Heart left ventricle (tissue), 16 donors: Measurements from ENCODE around the gene CFAP52. TPM values are rescaled to one million over a fixed set of nuclear protein-coding genes. Genes with fewer than 3 reads are reported as not detected.
A peak's percentile ranks its signal among the peaks of the same experiment; 100 is the strongest.
"Not testable (repeated sequence)": the region's sequence is repeated elsewhere in the genome, so short reads cannot be mapped to it uniquely, and the experiment has no call there.

ENCODE experiments used
- ATAC-seq, 4 donors: fragments of 200-7000 bp; cut with Tn5 transposase; one replicate each; pipeline ENCODE4 v1.9.1; 2020 to 2022; ENCODE audit warnings: moderate library complexity in 4 of 4, mild to moderate bottlenecking in 3 of 4, moderate number of reproducible peaks in 1 of 4
- DNase-seq, 5 donors: peaks; one replicate each; pipeline ENCODE4 v3.0.0-alpha.2; 2020
- H3K27ac ChIP-seq, 12 donors: fragments of 200-600 bp; sonication (generic) in 4 of 12; one replicate each; pipeline versions ENCODE4 v1.5.0 to v1.8.0; 2016 to 2022; ENCODE audit warnings: mild to moderate bottlenecking in 2 of 12
- H3K27me3 ChIP-seq, 9 donors: fragments of 200-600 bp; sonication (generic) in 2 of 9; one replicate each; pipeline versions ENCODE4 v1.5.1 to v1.8.0; 2016 to 2022; ENCODE audit warnings: mild to moderate bottlenecking in 3 of 9
- H3K36me3 ChIP-seq, 9 donors: fragments of 200-600 bp; sonication (generic) in 2 of 9; one replicate each; pipeline versions ENCODE4 v1.5.0 to v1.8.0; 2018 to 2022; ENCODE audit warnings: mild to moderate bottlenecking in 2 of 9
- H3K4me1 ChIP-seq, 12 donors: fragments of 200-600 bp; sonication (generic) in 4 of 12; one replicate each; pipeline versions ENCODE4 v1.5.0 to v1.8.0; 2016 to 2022; ENCODE audit warnings: mild to moderate bottlenecking in 3 of 12
- H3K4me3 ChIP-seq, 12 donors: fragments of 200-600 bp; sonication (generic) in 4 of 12; one replicate each; pipeline versions ENCODE4 v1.5.0 to v1.8.0; 2017 to 2022; ENCODE audit warnings: mild to moderate bottlenecking in 9 of 12, moderate library complexity in 4 of 12
- H3K9me3 ChIP-seq, 12 donors: fragments of 200-600 bp; sonication (generic) in 4 of 12; one replicate each; pipeline versions ENCODE4 v1.5.0 to v1.8.0; 2016 to 2022; ENCODE audit warnings: mild to moderate bottlenecking in 1 of 12
- CTCF ChIP-seq, 12 donors: fragments of 200-600 bp; sonication (generic) in 4 of 12; IDR thresholded peaks; one replicate each; pipeline versions ENCODE4 v1.5.0 to v1.8.0; 2018 to 2022; ENCODE audit warnings: antibody characterized with exemption in 12 of 12, mild to moderate bottlenecking in 5 of 12
- POLR2A ChIP-seq, 2 donors: fragments of 450-650 bp; IDR thresholded peaks; one replicate each; pipeline ENCODE4 v1.6.1; 2017; ENCODE audit warnings: antibody characterized with exemption in 2 of 2, mild to moderate bottlenecking in 2 of 2, moderate library complexity in 2 of 2
- WGBS, 4 donors: extraction: QIAGEN DNeasy Blood & Tissue Kit in 2 of 4; methylation state at CpG; one replicate each; pipeline versions ENCODE4 v1.1.5 to v1.1.7; 2013 to 2018; 5-methylcytosine and 5-hydroxymethylcytosine counted together
- intact Hi-C, 10 donors: fragments of 100-400 bp; cut with DNase I; formaldehyde crosslinking; loops; one replicate each; pipeline versions ENCODE4 v1.11.1 to v1.14.2; 2022
- polyA plus RNA-seq, 2 donors: library from polyadenylated mRNA; stranded (reverse); fragments of 200-250 nt; gene quantifications; one replicate each; pipeline ENCODE4 v1.2.3, GENCODE V29; 2013
- total RNA-seq, 9 donors: library from RNA; depleted of rRNA in 2 of 9; stranded (reverse); fragments of >200 nt in 2 of 9; fragmentation: NEBNext Ultra II Directional in 3 of 9; extraction: Animal tissue kit (Norgen Biotek cat#: 25700) in 3 of 9; gene quantifications; one replicate each; pipeline versions ENCODE4 v1.1.0 to v1.2.4, GENCODE V29; 2016 to 2023
- donor health status: ischemic (EF 13 %, LVEDD 7.1; RV severe dilation, severe dysfunction).
- donor health status: healthy with polysubstance abuse.
- donor health status: DM: no; HTN: yes; CAD: no.
- donor health status: DM: no; HTN: no; CAD: no.
- donor health status: ischemic (EF 25% LVEDD 6.9; RV normal size, moderate dysfunction).
- donor health status: ischemic (EF 25% LVEDD 5.7; RV mildly dilated, moderate dysfunction).
- donor health status: healthy.
- donor health status: DM: yes; HTN: yes; CAD: no.
- donor health status: ischemic (EF 35%, LVEDD 5.7; RV mildly dilated, moderate dysfunction).
- donor health status: nonischemic (EF 11% LVEDD 7.7; RV severe dilation, severe dysfunction).
- donor health status: DM: yes; HTN: yes; CAD: no.
- donor health status: PGD.
- donor health status: ischemic (EF 29% LVEDD 5.4; RV normal size, mild dysfunction).
- donor health status: nonischemic (EF 23%, LVEDD 6.1; RV moderate dilation, normal function).

CFAP52 gene
- total and polyA plus RNA-seq, 11 donors = 0.87 TPM; not detected in 10

GRCh38 chr17:9636501-9636900 lies 60.1 kb downstream of the CFAP52 start:
- 75 to 86% (median 85%) methylated on average over 12 of the region's 12 CpGs for WGBS, 4 donors
- H3K9me3 ChIP-seq = no peaks in the 10 kb centered on the region
- no peak overlapping the region for H3K4me3 ChIP-seq
- peaks cover 0 to 13% (median 0%) of the 10 kb centered on the region in 9 donors for H3K27me3 ChIP-seq
- ATAC-seq (no peak), DNase-seq (no peak)
- TF ChIP-seq POLR2A (IDR thresholded peaks at IDR 0.05) (no peak), CTCF (IDR thresholded peaks at IDR 0.05) (no peak)
- H3K36me3 ChIP-seq = no peaks in the 10 kb centered on the region
- intact Hi-C loops = no loop called here
- no peak overlapping the region for H3K27ac ChIP-seq
- no peaks in the 10 kb centered on the region for H3K4me1 ChIP-seq

- DNase-seq, H3K4me3 ChIP-seq, H3K36me3 ChIP-seq, H3K9me3 ChIP-seq, H3K27ac ChIP-seq, ATAC-seq: not testable (repeated sequence)
- WGBS, 4 donors = 80 to 90% (median 87%) methylated on average over 5 of the region's 5 CpGs
- intact Hi-C loops = loop anchor here in 1 of 10 donors (10.0 kb wide), 1 partner anchor 64 kb away; no protein-coding TSS in a partner anchor
- peaks cover 0 to 10% (median 2%) of the 10 kb centered on the region in 12 donors for H3K4me1 ChIP-seq
- peaks cover 0 to 35% (median 14%) of the 10 kb centered on the region in 9 donors for H3K27me3 ChIP-seq
These were observed 63.9 kb downstream of the CFAP52 start for GRCh38 chr17:9640388-9640787.

- Histone ChIP-seq H3K9me3 (no peaks in the 10 kb centered on the region), H3K4me1 (peaks cover 0 to 23% (median 9%) of the 10 kb centered on the region in 12 donors), H3K36me3 (no peaks in the 10 kb centered on the region), H3K27me3 (peaks cover 11 to 67% (median 38%) of the 10 kb centered on the region in 9 donors), H3K27ac (no peak overlapping the region), H3K4me3 (no peak overlapping the region)
- DNase-seq = no peak
- TF ChIP-seq POLR2A (IDR thresholded peaks at IDR 0.05) (no peak), CTCF (IDR thresholded peaks at IDR 0.05) (no peak)
- intact Hi-C loops = loop anchor here in 1 of 10 donors (10.0 kb wide), 1 partner anchor 61 kb away; no protein-coding TSS in a partner anchor
- whole genome bisulfite sequencing, 4 donors = 89 to 95% (median 93%) methylated on average over 5 of the region's 5 CpGs
- ATAC-seq = no peak
These were observed 67.2 kb downstream of the CFAP52 start for GRCh38 chr17:9643611-9644010.

GRCh38 chr17:9644910-9645751 lies 68.7 kb downstream of the CFAP52 start, which contains the start of gene USP43:
Gene USP43 (plus strand): TSS chr17:9645517. CDS start chr17:9645633, 116 bp downstream.
- no peaks in the 10 kb centered on the region for H3K36me3 ChIP-seq
- H3K4me3 ChIP-seq = peak within 1 kb of the TSS; percentile 25 to 63 (median 49)
- intact Hi-C loops = loop anchor here in 1 of 10 donors (10.0 kb wide), 1 partner anchor 60 kb away; no protein-coding TSS in a partner anchor
- peaks cover 0 to 23% (median 9%) of the 10 kb centered on the region in 12 donors for H3K4me1 ChIP-seq
- peaks cover 11 to 78% (median 40%) of the 10 kb centered on the region in 9 donors for H3K27me3 ChIP-seq
- ATAC-seq = peak in 3 of 4 donors; percentile 37 to 63 (median 62)
- TF ChIP-seq POLR2A (IDR thresholded peaks at IDR 0.05) (no peak), CTCF (IDR thresholded peaks at IDR 0.05) (no peak)
- no peak within 1 kb of the TSS for H3K27ac ChIP-seq
- no peaks in the 10 kb centered on the region for H3K9me3 ChIP-seq
- no peak for DNase-seq
- WGBS, 4 donors = 1% methylated on average over 29 to 72 of the region's 72 CpGs
